ENCODE measurements around the gene PDXDC1.
"Not testable (repeated sequence)": the region's sequence is repeated elsewhere in the genome, so short reads cannot be mapped to it uniquely, and the experiment has no call there.

PDXDC1 gene

DNA sequence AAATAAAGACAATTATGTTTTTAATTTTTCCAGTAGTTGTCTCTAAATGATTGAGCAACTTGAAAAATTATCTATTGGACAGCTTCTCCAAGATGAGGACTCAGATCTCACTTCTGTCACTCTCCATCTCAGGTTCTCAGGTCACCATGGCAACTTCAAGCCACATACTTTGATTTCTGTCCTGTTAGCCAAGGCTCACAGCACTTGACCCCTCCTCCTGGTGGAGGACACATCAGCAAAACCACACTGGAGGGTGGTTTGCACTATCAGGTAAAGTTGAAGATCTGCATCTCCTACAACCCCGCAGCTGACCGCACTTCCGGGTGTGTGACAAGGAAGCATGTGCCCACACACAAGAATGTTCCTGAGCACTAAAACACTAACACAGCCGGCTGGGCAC, 91.1 kb downstream of the PDXDC1 start:
- not testable (repeated sequence) for DNase-seq (ENCODE audit: low spot score)

DNA sequence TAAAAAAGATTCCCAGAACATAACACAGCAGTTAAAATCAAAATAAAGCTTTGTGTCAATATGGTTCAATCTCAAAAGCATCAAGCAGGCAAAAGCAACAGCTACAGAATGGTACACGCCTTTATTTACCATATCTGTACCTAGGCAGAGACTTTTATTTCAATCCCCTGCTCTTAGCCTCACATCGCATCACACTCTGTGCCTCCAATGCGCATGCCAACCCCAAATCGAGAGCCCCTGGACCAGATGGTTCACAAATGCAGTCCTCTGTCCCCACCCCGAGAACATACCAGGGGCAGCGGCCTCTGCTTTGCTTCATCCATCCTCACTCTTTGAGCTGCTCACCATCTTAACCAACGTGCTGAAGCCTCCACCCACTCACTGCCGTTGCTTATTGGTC, 91.9 kb downstream of the PDXDC1 start:
- not testable (repeated sequence) for DNase-seq (ENCODE audit: low spot score)

DNA sequence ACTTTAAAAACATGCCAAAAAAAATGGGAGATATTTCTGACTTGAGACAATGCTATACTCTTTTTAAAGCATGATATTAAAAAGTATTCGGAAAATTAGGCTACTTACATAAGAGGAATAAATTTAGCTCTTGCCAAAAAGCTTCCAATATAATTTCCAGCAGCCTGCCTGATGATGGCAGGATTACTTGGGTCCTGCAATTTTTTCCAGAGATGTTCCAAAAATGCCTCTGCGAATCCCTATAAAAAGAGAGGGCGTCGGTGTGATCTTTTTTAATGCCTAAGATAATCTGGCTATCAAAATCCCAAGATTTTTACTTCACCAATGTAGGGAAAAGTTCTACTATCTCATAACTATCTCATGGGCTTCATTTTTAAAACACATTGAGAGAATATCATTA, 96.2 kb downstream of the PDXDC1 start:
- DNase-seq (ENCODE audit: low spot score), result not testable (repeated sequence)

DNA sequence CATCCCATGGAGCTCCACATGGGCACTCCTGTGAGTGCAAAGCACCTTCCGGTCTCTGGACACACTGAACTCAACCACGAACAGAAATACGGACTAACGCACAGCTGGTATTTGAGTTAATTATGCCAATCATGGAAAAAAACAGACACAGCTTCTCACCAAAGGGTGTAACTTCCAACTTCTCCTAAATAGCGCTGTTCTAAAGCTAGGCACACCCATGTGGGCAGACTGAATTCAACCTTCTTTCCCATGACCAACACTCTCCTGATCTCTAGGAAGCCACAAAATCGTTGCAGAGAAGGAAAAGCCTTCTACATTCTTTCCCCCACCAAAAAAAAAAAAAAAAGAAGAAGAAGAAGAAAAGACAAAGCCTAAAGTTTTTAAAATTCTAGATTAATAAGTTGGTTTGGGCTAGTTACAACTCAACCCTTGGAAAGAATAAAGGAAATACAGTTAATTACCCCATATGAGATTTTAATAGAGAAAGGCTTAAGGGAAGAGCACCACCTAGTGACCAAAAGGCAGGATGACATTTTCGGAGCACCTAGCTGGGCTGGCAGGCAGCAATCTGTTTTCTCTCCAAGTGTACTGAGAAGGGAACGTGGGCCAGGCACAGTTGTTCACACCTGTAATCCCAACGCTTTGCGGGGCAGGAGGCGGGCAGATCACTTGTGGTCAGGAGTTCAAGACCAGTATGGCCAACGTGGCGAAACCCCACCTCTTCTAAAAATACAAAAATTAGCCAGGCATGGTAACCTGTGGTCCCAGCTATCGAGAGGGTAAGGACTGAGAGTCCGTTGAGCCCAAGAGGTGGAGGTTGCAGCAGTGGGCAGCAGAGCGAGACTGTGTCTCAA, 97.3 kb downstream of the PDXDC1 start:
- DNase-seq (ENCODE audit: low spot score), result not testable (repeated sequence)

DNA sequence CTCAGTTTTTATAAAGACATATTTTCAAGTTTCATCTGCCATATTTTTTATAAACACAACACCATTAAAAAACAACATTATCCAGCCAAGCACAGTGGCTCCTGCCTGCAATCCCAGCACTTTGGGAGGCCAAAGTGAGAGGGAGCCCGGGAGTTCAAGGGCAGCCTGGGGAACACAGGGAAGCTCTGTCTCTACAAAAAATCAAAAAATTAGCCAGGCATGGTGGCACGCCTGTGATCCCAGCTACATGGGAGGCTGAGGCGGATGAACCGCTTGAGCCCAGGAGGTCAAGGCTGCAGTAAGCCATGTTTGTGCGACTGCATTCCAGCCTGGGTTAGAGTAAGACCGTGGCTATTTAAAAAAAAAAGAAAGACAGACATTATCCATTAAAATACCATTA, 98.3 kb downstream of the PDXDC1 start:
- no peak for DNase-seq (ENCODE audit: low spot score)

DNA sequence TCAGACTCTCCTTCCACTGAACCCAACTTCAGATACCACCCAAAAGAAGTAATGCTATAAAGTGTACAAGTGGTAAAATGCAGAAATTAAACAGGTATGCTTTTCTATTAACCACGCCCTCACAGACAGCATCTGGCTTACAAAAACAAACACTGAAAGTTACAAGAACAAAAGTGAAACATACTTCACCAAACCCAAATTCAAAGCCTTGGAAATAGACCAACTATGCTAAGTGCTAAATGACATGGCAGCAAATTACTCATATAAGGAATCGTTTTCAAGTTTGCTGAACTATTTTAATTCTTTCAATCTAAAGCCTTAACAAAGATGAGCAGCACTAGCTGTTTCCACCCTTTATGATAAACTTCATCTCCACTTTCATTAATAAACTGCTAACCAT, 101.3 kb downstream of the PDXDC1 start:
- DNase-seq (ENCODE audit: low spot score), result not testable (repeated sequence)

DNA sequence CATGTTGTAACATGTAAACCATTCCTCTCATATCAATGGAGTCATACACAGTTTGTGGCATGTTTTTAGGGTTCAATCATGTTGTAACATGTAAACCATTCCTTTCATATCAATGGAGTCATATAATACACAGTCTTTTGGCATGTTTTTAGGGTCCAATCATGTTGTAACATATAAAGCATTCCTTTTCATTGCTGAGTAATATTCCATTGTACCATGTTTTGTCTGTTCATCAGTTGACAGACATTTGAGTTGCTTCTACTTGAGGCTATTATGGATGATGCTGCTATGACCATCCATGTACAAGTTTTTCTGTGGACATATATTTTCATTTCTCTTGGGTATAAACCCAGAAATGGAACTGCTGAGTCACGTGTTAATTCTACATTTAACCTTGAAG, 106.1 kb downstream of the PDXDC1 start:
- DNase-seq (ENCODE audit: low spot score), result not testable (repeated sequence)

DNA sequence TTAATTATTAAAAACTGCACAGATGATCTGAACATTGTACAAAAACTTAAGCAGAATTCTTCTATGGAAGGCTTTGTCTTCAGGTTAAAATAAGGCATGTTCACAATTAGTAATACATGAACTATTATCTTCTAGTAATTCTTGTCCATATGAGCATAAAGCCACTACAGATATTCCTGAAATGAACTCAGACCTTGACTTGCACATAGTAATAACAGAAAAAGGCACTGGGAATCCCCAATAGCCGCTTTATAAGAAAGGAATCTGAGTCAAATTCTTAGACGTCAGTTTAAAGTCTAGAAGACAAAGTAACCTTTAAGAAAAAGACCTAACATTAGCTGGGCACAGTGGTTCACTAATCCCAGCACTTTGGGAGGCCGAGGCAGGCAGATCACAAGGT, 108.0 kb downstream of the PDXDC1 start:
- DNase-seq (ENCODE audit: low spot score), result not testable (repeated sequence)

DNA sequence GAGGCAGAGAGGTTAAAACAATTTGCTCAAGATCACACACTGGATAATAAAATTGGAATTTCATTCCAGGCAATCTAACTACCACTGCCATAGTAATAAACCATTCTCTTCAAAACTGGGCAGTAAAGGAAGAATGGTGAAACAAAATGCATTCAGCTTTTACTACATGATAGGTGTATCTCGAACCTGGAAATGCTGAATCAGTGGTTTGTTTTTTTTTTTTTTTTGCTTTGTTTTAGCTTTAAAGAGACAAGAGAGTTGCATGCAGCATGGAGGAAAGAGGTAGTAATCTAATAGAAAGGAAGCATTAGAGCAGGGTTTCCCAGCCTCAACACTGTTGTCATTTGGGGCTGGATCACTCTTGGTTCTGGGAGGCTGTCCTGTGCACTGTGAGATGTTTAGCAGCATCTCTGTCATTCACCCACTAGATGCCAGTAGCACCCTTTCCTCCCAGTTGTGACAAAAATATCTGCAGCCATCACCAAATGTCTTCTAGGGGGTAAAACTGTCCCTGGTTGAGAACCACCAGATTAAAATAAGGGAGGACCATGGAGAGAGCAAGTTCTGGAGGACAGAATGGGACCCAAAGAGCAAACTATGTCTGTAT, 115.9 kb downstream of the PDXDC1 start:
- DNase-seq (ENCODE audit: low spot score), result not testable (repeated sequence)

DNA sequence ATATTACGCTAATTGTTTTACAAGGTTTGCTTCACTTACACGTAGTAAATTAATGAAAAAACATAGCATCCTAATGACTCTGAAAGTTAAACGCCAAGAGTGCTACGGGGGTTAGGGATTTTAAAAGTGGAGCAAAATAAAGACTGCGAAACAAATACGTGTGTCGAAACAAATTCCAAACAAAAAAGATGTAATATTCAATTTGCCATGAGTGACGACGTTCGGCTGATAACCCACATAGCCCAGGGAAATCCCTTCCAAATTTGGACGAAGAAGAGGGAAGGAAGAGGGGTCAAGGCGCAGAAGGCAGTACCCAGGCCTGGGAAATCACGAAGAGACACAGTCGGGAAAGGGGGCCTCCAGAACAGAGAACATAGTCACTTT, 118.7 kb downstream of the PDXDC1 start:
- DNase-seq (ENCODE audit: low spot score), result not testable (repeated sequence)

DNA sequence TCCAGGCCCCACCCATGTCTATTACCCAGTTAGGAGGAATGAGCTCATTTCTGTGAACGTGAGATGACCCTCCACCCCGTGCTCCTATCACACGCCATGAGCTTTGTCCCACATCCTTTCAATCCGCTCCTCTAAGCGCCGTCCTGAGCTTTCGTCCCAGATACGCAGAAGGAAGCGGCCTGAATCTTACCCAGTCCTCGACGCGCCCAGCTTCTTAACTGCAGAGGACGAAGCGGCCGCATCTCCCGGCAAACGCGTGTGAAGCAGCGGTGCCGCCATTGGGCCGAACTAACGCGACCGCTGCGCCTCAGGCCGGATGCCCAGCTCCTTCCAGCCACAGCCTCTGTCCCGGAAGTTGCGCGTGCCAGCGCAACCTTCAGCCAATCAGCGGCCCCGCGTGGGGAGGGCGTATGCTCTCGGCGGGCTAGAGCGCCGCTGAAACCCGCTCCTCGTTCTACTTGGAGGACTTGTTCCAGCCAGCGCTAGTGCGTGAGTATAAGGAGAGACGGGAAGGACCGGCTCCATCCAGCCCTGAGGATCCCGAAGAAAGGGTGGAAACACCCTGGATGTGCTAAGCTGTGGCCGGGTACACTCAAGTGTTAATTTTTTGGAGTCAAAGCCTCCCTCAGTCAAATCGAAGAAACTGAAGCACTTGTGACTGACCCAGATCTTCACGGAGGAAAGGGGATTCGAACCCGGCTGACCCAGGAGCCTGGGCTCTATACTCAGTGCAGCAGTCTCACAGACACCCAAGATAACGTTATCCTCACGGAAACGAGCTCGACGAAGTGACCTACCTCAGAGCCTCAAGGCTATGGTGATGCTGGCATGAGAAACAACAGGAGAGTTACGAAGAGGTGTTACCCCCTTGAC, 119.4 kb downstream of the PDXDC1 start, which contains the start of gene RRN3:
RRN3 (minus strand) TSS at position 318 of the 873 bp plus-strand sequence; CDS start at position 279, 39 bp downstream.
- DNase-seq (ENCODE audit: low spot score), result peak; percentile 61

DNA sequence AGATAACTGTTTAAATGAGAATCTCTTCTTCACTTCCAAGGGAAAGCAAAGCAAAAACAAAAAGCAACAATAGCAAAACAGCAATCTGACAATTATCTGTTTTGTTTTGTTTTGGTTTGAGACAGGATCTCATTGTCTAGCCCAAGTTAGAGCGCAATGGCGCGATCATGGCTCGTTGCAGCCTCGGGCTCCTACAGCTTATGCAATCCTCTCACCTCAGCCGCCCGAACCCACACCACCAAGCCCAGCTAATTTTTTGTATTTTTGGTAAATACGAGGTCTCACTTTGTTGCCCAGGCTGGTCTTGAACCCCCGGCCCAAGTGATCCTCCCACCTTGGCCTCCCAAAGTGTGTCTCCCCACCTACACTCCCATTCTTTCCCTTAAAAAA, 121.8 kb downstream of the PDXDC1 start:
- not testable (repeated sequence) for DNase-seq (ENCODE audit: low spot score)

DNA sequence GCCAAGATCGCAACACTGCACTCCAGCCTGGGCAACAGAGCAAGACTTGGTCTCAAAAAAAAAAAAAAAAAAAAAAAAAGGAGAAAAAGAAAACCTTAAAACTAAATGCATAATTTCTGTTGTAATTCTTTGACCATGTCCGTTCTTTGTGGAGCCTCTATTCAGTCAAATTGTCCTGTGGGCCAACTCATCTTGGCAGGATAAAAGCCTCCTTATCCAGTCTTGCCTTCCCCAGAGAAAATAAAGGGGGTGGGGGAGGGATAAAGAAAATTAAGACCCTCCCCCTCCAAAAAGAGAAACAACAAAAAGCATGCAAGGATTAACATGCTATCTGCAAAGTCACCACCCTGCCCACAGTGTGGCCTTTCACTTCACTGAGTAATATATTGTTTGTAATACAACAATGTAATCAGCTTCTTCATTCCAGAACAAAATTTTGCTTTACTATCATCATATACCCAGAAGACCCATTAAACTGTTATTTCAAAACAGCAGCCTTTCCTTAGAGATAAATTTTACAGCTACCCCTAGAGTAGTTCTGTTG, 124.6 kb downstream of the PDXDC1 start:
- not testable (repeated sequence) for DNase-seq (ENCODE audit: low spot score)

DNA sequence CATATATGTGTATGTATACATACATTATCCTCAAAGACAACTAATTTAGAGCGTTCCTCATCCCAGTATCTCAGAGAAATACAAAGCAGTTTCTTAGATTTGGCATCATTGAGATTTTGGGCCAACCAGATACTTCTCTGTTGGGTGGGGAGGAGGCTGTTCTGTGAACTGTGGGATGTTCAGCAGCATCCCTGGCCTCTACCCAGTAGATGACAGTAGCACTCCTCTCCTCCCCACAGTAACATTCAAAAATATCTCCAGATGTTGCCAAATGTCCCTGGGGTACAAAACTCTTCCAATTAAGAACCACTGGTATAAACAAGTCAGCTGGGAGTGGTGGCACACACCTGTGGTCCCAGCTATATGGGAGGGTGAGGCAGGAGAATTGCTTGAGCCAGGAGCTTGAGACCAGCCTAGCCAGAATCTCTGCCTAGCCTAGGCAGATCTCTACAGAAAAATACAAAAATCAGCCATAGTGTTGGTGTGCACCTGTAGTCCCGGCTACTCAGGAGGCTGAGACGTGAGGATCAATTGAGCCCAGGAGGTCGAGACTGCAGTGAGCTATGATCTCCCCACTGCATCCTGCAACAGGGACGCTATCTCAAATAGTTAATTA, 125.7 kb downstream of the PDXDC1 start:
- DNase-seq (ENCODE audit: low spot score), result not testable (repeated sequence)

DNA sequence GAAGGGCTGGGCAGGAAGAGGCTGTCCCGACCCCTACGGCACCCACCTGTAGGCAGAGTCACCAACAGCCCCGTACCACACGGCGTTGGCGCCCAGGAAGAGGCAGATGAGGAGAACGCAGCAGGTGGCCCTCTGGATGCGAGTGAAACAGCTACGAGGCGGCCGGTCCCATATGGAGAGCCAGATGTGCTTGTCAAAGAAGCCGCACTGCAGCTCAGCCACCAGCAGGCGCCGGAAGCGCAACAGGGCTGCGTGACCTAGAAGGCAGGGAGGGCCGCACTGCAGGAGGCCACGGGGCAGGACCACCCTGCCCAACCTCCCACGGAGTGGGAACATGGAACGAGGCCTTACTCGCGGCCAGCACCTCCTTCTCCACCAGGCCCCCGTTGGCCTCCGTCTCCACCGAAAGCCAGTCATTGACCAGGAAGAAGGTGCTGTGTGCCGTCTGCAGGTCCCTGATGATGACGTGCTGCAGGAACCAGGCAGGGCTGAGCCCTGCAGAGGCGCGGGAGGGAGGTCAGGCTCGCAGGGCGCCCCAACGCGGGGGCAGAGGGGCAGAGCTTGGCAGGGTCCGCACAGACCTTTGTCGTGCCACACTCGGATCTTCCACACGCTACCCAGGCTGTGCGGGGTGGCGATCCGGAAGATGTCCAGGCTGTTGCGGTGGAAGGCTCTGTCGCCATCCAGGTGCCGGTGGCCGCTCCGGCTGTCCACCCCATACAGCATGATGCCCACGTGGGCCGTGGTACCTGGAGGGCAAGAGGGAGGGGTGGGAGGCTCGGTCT, 153.0 kb downstream of the PDXDC1 start:
- DNase-seq (ENCODE audit: low spot score), result not testable (repeated sequence)

DNA sequence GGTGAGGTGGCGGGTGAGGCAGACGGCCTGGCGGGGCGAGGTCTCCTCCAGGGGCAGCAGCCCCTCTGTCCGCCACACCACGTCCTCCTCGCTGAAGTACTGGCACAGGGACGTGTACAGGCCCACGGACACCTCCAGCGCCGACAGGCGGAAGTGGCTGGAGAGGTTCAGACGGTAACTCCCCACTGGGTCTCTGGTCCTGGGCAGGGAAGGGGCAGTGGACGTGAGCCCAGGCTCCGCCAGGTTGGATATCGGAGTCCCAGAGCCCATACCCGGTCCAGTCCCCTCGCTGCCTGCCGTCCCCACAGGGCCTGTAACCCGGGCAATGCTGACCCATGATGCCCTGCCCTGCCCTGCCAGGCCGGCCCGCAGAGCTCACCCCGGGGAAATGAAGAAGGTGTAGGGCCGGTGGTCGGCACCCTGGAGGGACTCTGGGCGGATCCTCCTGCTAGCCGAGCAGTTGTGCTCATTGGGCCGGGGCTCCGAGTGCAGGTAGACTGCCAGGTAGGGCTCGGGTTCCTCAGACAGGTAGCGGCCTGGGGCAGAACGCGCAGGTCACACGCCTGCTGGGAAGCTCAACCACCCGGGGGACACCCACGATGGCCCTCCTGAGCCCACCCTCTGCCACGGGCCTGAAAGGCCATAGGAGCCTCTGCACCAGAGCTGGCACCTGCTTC, 155.6 kb downstream of the PDXDC1 start:
- not testable (repeated sequence) for DNase-seq (ENCODE audit: low spot score)

DNA sequence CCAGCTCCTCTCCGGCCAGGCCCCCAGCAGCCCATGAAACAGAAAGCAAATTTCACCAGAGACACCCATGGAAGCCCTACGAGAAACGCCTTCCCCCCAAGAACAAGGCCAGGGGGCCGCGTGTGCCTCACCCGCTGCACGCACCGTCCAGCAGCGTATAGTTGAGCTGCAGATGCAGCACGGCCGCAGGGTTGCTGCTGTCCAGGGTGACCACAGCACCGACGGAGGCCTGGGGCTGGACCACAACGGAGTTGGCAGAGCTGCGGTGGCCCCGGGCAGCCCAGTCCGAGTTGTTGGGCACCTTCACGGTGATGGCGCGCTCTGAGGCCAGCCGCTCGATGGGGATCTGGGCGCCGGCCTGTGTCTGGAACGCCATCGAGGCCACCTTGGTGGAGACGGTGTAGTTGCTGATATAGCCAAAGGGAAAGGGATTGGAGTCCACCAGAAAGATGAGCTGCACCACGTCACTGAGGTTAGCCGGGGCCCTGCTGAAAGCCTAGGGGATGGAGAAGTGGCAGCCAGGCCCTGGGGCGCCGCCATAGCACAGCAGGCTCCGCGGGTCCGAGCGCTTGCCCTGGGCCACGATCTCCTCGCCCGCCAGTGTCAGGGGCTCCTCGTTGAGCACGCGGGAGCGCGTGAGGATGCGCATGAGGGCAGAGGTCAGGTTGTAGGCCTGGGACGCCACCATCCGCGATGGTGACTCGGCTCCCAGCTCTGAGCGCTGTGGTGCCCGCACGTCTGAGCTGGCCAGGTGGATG, 156.3 kb downstream of the PDXDC1 start:
- DNase-seq (ENCODE audit: low spot score), result not testable (repeated sequence)

DNA sequence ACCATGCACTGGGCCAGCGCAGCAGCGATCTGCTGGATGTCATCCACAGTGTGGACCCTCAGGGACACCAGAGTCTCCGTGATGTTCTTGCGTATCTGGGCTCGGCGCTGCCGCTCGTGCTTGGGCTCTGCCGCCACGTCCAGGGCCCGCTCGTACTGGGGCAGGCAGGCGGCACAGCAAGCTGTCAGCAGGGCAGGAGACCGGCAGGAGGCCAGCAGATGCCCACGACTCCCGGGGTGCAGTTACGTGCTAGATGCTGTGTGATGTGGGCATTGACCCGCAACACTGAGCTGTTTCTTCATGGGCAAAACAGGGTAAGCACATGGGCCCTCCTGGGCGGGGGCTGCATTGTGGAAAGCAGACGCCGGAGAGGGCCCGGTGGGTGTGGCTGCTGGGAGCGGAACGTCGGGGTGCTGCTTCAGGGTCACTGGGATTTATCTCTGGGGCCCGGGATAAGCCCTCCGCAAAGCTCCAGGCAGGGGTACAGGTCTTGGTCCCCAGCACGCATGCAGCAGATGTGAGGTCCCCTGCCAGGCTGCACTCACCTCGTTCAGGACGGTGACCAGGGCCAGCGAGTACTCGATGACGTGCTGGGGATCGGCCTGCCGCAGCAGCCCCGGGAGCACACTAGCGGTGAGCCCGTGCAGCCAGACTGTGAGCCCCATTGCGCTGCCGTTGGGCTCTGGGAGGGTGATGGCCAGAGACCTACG, 158.0 kb downstream of the PDXDC1 start:
- DNase-seq (ENCODE audit: low spot score), result not testable (repeated sequence)

DNA sequence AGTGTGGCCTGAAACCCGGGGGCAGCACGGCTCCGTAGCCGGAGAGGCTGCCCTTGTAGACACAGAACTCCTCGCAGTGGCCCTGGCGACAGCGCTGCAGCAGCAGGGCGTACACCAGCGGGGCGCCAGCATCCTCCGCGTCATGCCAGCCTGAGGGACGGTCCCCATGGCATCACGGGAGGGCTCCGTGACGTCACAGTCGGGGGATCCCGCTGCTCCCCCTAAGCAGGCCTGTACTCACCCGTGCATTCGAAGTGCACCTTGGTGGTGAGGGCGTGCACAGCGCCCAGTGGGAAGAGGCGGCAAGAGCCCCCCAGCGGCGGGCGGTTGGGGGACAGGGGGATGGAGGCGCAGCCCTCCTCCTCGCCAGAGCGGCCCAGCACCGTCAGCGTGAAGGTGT, 158.7 kb downstream of the PDXDC1 start:
- DNase-seq (ENCODE audit: low spot score), result not testable (repeated sequence)

Data from HuH-7.5 (cell line).